ENCODE results near the gene RHOG.

DNA sequence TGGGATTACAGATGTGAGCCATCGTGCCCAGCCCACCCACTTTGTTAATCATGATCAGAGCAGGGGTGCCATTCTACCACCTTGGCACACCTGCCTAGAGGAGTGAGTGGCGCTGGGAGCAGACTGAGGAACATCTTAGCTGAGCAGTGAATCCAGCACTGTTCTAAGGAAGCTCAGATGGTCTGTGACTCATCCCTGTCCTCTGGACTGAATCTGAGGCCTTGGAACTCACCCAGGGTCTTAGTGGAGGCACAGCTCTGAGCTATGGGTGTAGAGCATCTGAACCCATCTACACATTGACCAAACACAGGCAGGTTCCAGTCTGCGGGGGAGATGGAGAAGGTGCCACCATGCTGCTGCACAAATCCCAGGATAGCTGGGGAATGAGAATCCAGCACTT, 17.5 kb downstream of the RHOG start:
- TF ChIP-seq POLR2A (IDR thresholded peaks at IDR 0.05) (no peak), CTCF (IDR thresholded peaks at IDR 0.05) (no peak)
